Measurements from ENCODE around the gene SDCCAG8. TPM values are rescaled to one million over a fixed set of nuclear protein-coding genes. Genes with fewer than 3 reads are reported as not detected.

SDCCAG8 gene
- total and polyA plus RNA-seq, 2 experiments from 2014 or later = 28.0 to 66.7 TPM

DNA sequence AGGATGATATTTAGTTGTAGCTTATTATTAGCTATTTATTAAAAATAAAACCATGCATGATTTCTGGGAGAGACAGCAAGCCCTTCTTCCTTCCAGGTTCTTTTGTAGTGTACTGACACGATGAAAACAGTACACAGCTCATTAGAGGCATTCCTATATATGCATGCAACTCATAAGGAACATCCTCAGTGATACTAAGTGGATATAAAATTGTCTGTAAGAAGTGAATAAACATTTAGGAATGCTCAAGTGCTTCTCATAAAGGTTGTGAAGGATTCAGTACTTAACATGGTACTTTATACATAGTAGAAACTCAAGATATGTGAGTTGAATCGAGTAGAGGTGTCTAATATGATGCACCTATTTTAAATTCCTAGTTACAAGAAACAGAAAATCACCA is 287.7 kb downstream of the SDCCAG8 start:
- Mint-ChIP-seq H3K4me1 (peaks cover 11% of the 10 kb centered on the region; the same call in 2 of the 3 replicates), H3K27me3 (ENCODE audit: insufficient read depth, low read depth, poor library complexity) (peaks cover 2% of the 10 kb centered on the region), H3K4me3 (no peak overlapping the region), H3K36me3 (ENCODE audit: low read depth) (peaks cover 6% of the 10 kb centered on the region; the same call in 2 of the 3 replicates), H3K9me3 (no peaks in the 10 kb centered on the region; the same call in 2 of the 3 replicates), H3K27ac (no peak overlapping the region)
- TF ChIP-seq EZH2phosphoT487 (IDR thresholded peaks at IDR 0.05; ENCODE audit: unreplicated experiment) = no peak
- TF ChIP-seq, protein P1, sequence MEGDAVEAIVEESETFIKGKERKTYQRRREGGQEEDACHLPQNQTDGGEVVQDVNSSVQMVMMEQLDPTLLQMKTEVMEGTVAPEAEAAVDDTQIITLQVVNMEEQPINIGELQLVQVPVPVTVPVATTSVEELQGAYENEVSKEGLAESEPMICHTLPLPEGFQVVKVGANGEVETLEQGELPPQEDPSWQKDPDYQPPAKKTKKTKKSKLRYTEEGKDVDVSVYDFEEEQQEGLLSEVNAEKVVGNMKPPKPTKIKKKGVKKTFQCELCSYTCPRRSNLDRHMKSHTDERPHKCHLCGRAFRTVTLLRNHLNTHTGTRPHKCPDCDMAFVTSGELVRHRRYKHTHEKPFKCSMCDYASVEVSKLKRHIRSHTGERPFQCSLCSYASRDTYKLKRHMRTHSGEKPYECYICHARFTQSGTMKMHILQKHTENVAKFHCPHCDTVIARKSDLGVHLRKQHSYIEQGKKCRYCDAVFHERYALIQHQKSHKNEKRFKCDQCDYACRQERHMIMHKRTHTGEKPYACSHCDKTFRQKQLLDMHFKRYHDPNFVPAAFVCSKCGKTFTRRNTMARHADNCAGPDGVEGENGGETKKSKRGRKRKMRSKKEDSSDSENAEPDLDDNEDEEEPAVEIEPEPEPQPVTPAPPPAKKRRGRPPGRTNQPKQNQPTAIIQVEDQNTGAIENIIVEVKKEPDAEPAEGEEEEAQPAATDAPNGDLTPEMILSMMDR (conservative IDR thresholded peaks at IDR 0.05; ENCODE audit: low read depth in 2 of 2) = no peak
- TF ChIP-seq NANOG (IDR thresholded peaks at IDR 0.05; ENCODE audit: borderline replicate concordance) = no peak
- TF ChIP-seq, protein P2, sequence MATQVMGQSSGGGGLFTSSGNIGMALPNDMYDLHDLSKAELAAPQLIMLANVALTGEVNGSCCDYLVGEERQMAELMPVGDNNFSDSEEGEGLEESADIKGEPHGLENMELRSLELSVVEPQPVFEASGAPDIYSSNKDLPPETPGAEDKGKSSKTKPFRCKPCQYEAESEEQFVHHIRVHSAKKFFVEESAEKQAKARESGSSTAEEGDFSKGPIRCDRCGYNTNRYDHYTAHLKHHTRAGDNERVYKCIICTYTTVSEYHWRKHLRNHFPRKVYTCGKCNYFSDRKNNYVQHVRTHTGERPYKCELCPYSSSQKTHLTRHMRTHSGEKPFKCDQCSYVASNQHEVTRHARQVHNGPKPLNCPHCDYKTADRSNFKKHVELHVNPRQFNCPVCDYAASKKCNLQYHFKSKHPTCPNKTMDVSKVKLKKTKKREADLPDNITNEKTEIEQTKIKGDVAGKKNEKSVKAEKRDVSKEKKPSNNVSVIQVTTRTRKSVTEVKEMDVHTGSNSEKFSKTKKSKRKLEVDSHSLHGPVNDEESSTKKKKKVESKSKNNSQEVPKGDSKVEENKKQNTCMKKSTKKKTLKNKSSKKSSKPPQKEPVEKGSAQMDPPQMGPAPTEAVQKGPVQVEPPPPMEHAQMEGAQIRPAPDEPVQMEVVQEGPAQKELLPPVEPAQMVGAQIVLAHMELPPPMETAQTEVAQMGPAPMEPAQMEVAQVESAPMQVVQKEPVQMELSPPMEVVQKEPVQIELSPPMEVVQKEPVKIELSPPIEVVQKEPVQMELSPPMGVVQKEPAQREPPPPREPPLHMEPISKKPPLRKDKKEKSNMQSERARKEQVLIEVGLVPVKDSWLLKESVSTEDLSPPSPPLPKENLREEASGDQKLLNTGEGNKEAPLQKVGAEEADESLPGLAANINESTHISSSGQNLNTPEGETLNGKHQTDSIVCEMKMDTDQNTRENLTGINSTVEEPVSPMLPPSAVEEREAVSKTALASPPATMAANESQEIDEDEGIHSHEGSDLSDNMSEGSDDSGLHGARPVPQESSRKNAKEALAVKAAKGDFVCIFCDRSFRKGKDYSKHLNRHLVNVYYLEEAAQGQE (IDR thresholded peaks at IDR 0.05; ENCODE audit: unreplicated experiment) = no peak
- no peak for TF ChIP-seq POLR2AphosphoS5 (IDR thresholded peaks at IDR 0.05; ENCODE audit: low read depth)
- TF ChIP-seq CREB1 (CRISPR knock-in tag; IDR thresholded peaks at IDR 0.05; ENCODE audit: low read depth) = no peak
- TF ChIP-seq ZNF331 (CRISPR knock-in tag; IDR thresholded peaks at IDR 0.05; ENCODE audit: low read depth) = no peak
- no peak for TF ChIP-seq ZNF114 (CRISPR knock-in tag; IDR thresholded peaks at IDR 0.05)
- TF ChIP-seq JUNB (IDR thresholded peaks at IDR 0.05; ENCODE audit: unreplicated experiment) = no peak
- TF ChIP-seq STAT1 (IDR thresholded peaks at IDR 0.05; ENCODE audit: unreplicated experiment) = no peak
- TF ChIP-seq, protein P3, sequence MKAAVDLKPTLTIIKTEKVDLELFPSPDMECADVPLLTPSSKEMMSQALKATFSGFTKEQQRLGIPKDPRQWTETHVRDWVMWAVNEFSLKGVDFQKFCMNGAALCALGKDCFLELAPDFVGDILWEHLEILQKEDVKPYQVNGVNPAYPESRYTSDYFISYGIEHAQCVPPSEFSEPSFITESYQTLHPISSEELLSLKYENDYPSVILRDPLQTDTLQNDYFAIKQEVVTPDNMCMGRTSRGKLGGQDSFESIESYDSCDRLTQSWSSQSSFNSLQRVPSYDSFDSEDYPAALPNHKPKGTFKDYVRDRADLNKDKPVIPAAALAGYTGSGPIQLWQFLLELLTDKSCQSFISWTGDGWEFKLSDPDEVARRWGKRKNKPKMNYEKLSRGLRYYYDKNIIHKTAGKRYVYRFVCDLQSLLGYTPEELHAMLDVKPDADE (IDR thresholded peaks at IDR 0.05) = no peak
- TF ChIP-seq, protein P4, sequence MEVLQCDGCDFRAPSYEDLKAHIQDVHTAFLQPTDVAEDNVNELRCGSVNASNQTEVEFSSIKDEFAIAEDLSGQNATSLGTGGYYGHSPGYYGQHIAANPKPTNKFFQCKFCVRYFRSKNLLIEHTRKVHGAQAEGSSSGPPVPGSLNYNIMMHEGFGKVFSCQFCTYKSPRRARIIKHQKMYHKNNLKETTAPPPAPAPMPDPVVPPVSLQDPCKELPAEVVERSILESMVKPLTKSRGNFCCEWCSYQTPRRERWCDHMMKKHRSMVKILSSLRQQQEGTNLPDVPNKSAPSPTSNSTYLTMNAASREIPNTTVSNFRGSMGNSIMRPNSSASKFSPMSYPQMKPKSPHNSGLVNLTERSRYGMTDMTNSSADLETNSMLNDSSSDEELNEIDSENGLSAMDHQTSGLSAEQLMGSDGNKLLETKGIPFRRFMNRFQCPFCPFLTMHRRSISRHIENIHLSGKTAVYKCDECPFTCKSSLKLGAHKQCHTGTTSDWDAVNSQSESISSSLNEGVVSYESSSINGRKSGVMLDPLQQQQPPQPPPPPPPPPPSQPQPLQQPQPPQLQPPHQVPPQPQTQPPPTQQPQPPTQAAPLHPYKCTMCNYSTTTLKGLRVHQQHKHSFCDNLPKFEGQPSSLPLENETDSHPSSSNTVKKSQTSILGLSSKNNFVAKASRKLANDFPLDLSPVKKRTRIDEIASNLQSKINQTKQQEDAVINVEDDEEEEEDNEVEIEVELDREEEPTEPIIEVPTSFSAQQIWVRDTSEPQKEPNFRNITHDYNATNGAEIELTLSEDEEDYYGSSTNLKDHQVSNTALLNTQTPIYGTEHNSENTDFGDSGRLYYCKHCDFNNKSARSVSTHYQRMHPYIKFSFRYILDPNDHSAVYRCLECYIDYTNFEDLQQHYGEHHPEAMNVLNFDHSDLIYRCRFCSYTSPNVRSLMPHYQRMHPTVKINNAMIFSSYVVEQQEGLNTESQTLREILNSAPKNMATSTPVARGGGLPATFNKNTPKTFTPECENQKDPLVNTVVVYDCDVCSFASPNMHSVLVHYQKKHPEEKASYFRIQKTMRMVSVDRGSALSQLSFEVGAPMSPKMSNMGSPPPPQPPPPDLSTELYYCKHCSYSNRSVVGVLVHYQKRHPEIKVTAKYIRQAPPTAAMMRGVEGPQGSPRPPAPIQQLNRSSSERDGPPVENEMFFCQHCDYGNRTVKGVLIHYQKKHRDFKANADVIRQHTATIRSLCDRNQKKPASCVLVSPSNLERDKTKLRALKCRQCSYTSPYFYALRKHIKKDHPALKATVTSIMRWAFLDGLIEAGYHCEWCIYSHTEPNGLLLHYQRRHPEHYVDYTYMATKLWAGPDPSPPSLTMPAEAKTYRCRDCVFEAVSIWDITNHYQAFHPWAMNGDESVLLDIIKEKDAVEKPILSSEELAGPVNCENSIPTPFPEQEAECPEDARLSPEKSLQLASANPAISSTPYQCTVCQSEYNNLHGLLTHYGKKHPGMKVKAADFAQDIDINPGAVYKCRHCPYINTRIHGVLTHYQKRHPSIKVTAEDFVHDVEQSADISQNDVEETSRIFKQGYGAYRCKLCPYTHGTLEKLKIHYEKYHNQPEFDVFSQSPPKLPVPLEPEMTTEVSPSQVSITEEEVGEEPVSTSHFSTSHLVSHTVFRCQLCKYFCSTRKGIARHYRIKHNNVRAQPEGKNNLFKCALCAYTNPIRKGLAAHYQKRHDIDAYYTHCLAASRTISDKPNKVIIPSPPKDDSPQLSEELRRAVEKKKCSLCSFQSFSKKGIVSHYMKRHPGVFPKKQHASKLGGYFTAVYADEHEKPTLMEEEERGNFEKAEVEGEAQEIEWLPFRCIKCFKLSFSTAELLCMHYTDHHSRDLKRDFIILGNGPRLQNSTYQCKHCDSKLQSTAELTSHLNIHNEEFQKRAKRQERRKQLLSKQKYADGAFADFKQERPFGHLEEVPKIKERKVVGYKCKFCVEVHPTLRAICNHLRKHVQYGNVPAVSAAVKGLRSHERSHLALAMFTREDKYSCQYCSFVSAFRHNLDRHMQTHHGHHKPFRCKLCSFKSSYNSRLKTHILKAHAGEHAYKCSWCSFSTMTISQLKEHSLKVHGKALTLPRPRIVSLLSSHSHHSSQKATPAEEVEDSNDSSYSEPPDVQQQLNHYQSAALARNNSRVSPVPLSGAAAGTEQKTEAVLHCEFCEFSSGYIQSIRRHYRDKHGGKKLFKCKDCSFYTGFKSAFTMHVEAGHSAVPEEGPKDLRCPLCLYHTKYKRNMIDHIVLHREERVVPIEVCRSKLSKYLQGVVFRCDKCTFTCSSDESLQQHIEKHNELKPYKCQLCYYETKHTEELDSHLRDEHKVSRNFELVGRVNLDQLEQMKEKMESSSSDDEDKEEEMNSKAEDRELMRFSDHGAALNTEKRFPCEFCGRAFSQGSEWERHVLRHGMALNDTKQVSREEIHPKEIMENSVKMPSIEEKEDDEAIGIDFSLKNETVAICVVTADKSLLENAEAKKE (CRISPR knock-in tag; IDR thresholded peaks at IDR 0.05) = no peak
- TF ChIP-seq EZH2 (IDR thresholded peaks at IDR 0.05; ENCODE audit: low read depth, unreplicated experiment) = no peak
- no peaks in the 10 kb centered on the region for H3K36me3 ChIP-seq (ENCODE audit: insufficient read depth)
- ATAC-seq = no peak
- no peaks in the 10 kb centered on the region for H3K9me2 ChIP-seq (ENCODE audit: insufficient read depth)
- H3K4me2 ChIP-seq = no peak overlapping the region
- H2AFZ ChIP-seq = no peak overlapping the region
- DNase-seq (ENCODE audit: low spot score) = no peak
- H3K27me3 ChIP-seq (ENCODE audit: insufficient read depth) = no peaks in the 10 kb centered on the region
- H3F3A ChIP-seq (replicated peaks; ENCODE audit: low read depth) = no peaks in the 10 kb centered on the region
- no peak overlapping the region for H3K27ac ChIP-seq (ENCODE audit: low read depth)
- H3K4me1 ChIP-seq (ENCODE audit: insufficient read depth) = no peaks in the 10 kb centered on the region
- no peaks in the 10 kb centered on the region for H4K20me1 ChIP-seq (replicated peaks; ENCODE audit: insufficient read depth)
- no peaks in the 10 kb centered on the region for H3K79me2 ChIP-seq (replicated peaks; ENCODE audit: insufficient read depth)
- H3K4me3 ChIP-seq = no peak overlapping the region

All from GM23338 (cell line).